H1 (cell line): ENCODE results near the gene WIPF3. TPM values are rescaled to one million over a fixed set of nuclear protein-coding genes. Genes with fewer than 3 reads are reported as not detected.

Experiments
- FOSL1 ChIP-seq: IDR thresholded peaks from 2 replicates; pipeline ENCODE4 v1.6.1; 2011; ENCODE audit warnings: mild to moderate bottlenecking, low read depth, low read length, moderate library complexity; ENCODE audit not compliant: insufficient read depth
- RAD21 ChIP-seq, 2 experiments: IDR thresholded peaks in 1 of 2; conservative IDR thresholded peaks in 1 of 2; 2 replicates each; pipeline ENCODE4 v1.6.1; 2011; ENCODE audit warnings: low read depth in 2 of 2, low read length in 2 of 2, improper control_type of control experiment in 1 of 2, inconsistent platforms in 1 of 2, mild to moderate bottlenecking in 1 of 2, moderate library complexity in 1 of 2
- RBBP5 ChIP-seq: IDR thresholded peaks from 2 replicates; pipeline ENCODE4 v1.7.1; 2012; ENCODE audit warnings: low read depth, mild to moderate bottlenecking, inconsistent platforms, low read length, moderate library complexity, borderline replicate concordance
- RNF2 ChIP-seq: fragments of 200-900, 300-1000 bp; sonication (generic); IDR thresholded peaks from 2 replicates; pipeline ENCODE4 v1.7.1; 2016; ENCODE audit warnings: borderline replicate concordance, low read depth, mild to moderate bottlenecking, antibody characterized with exemption, low read length; ENCODE audit not compliant: poor library complexity, severe bottlenecking; ENCODE audit errors: missing control alignments
- TBP ChIP-seq: IDR thresholded peaks from 2 replicates; pipeline ENCODE4 v1.6.1; 2011; ENCODE audit warnings: low read depth, low read length, improper control_type of control experiment
- USF2 ChIP-seq: IDR thresholded peaks from 2 replicates; pipeline ENCODE4 v1.6.1; 2011; ENCODE audit warnings: low read length, improper control_type of control experiment
- ZNF274 ChIP-seq: IDR thresholded peaks from 2 replicates; pipeline ENCODE4 v1.7.0; 2012; ENCODE audit warnings: low read length, borderline replicate concordance; ENCODE audit errors: extremely low read depth
- polyA plus RNA-seq, 7 experiments: library from polyadenylated mRNA; depleted of rRNA in 3 of 7; stranded (reverse) in 5 of 7; unstranded in 2 of 7; fragments of >200 nt in 5 of 7; fragments of 200-250 nt in 2 of 7; gene quantifications; 1 replicate in 5 of 7; 2 replicates in 1 of 7; 4 replicates in 1 of 7; pipeline versions ENCODE4 v1.2.1 to v1.2.3, GENCODE V29; 2011 to 2013; ENCODE audit warnings: missing spikeins in 2 of 7, mixed read lengths in 2 of 7
- total RNA-seq: library from RNA; stranded (reverse); fragmentation: NEBNext Ultra II Directional; extraction: Animal tissue kit (Norgen Biotek cat#: 25700); gene quantifications from 2 replicates; pipeline ENCODE4 v1.2.1, GENCODE V29; 2021
- TF ChIP-seq, protein P1 (sequence below): IDR thresholded peaks from 2 replicates; pipeline ENCODE4 v1.6.1; 2012; ENCODE audit warnings: low read length, inconsistent platforms

The WIPF3 gene
- total and polyA plus RNA-seq, 2 of the 8 experiments (the other 6 are each of a cell fraction or from before 2014, with no cell fraction given) = 5.0 to 12.1 TPM

GRCh38 chr7:29873644-29874294 lies 67.5 kb downstream of the WIPF3 start (continued):
- TF ChIP-seq USF2 = no peak
- no peak for TF ChIP-seq TBP
- TF ChIP-seq FOSL1 = no peak
- no peak for TF ChIP-seq RBBP5
- no peak for TF ChIP-seq RAD21 (IDR thresholded peaks at IDR 0.05 in 1 of 2, conservative IDR thresholded peaks at IDR 0.05 in 1 of 2; ENCODE audit: low read depth in 2 of 2, low read length in 2 of 2)
- TF ChIP-seq, protein P1, sequence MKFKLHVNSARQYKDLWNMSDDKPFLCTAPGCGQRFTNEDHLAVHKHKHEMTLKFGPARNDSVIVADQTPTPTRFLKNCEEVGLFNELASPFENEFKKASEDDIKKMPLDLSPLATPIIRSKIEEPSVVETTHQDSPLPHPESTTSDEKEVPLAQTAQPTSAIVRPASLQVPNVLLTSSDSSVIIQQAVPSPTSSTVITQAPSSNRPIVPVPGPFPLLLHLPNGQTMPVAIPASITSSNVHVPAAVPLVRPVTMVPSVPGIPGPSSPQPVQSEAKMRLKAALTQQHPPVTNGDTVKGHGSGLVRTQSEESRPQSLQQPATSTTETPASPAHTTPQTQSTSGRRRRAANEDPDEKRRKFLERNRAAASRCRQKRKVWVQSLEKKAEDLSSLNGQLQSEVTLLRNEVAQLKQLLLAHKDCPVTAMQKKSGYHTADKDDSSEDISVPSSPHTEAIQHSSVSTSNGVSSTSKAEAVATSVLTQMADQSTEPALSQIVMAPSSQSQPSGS = no peak
- TF ChIP-seq RNF2 = no peak
- no peak for TF ChIP-seq ZNF274
